ENCODE data around the gene NEUROG3. TPM values are rescaled to one million over a fixed set of nuclear protein-coding genes. Genes with fewer than 3 reads are reported as not detected.

Gene NEUROG3
- total RNA-seq, 2 experiments from 2014 or later, result not detected

DNA sequence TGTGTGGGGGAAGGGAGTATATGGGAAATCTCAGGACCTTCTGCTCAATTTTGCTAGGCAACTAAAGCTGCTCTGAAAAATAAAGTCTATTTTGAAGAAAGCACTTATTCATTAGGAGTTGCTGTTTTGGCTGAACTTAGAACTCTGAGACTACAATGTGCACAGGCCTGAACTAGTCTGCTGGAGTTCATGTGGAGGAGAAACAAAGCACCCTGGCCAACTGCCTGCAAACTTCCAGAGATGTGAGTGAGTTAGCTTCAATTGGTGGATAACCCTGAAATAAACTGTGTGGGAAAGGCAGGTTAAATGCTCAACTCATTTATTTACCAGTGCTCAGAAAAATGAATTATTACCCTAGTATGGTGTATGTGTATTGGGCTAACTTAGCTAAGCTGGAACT lies 39.5 kb upstream of the NEUROG3 start:
- no peaks in the 10 kb centered on the region for H4K20me1 ChIP-seq (ENCODE audit: insufficient read depth, low read length)
- TF ChIP-seq, protein P1, sequence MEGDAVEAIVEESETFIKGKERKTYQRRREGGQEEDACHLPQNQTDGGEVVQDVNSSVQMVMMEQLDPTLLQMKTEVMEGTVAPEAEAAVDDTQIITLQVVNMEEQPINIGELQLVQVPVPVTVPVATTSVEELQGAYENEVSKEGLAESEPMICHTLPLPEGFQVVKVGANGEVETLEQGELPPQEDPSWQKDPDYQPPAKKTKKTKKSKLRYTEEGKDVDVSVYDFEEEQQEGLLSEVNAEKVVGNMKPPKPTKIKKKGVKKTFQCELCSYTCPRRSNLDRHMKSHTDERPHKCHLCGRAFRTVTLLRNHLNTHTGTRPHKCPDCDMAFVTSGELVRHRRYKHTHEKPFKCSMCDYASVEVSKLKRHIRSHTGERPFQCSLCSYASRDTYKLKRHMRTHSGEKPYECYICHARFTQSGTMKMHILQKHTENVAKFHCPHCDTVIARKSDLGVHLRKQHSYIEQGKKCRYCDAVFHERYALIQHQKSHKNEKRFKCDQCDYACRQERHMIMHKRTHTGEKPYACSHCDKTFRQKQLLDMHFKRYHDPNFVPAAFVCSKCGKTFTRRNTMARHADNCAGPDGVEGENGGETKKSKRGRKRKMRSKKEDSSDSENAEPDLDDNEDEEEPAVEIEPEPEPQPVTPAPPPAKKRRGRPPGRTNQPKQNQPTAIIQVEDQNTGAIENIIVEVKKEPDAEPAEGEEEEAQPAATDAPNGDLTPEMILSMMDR (conservative IDR thresholded peaks at IDR 0.05; ENCODE audit: low read length), result no peak
- TF ChIP-seq EZH2phosphoT487 (IDR thresholded peaks at IDR 0.05; ENCODE audit: borderline replicate concordance, low read depth, low read length), result no peak
- H3K4me3 ChIP-seq (ENCODE audit: low read depth, low read length, poor library complexity, severe bottlenecking), result no peak overlapping the region
- peaks cover 11% of the 10 kb centered on the region; the same call in 1 of the 2 replicates for H3K9me3 ChIP-seq (ENCODE audit: low read length)
- BruUV-seq (replicated peaks), result no TSS peak
- no peak overlapping the region for H2AFZ ChIP-seq (ENCODE audit: low read length)
- H3K36me3 ChIP-seq (ENCODE audit: insufficient read depth, low read length), result no peaks in the 10 kb centered on the region
- ChIA-PET CTCF (ENCODE audit: unreplicated experiment) (no interaction called here), POLR2A (interaction anchor here (0.5 to 0.8 kb wide), 2 partner anchors 120 to 258 kb away, joined by 3 to 4 read pairs; no protein-coding TSS in a partner anchor)
- intact Hi-C loops (cut with micrococcal nuclease; ENCODE audit: unreplicated experiment), result no loop called here
- no peak for DNase-seq (ENCODE audit: low spot score)
- no peaks in the 10 kb centered on the region for H3K9me2 ChIP-seq (ENCODE audit: insufficient read depth, low read length)
- no peak overlapping the region for H3K27ac ChIP-seq (ENCODE audit: low read depth, low read length, poor library complexity, severe bottlenecking)
- H3K4me2 ChIP-seq (ENCODE audit: low read length), result no peak overlapping the region
- peaks cover 11% of the 10 kb centered on the region for H3K4me1 ChIP-seq (ENCODE audit: insufficient read depth, low read length, poor library complexity, severe bottlenecking)
- no peaks in the 10 kb centered on the region for H3K79me2 ChIP-seq (ENCODE audit: insufficient read depth, low read depth, low read length)

- no peak overlapping the region for H3K27ac ChIP-seq (ENCODE audit: low read depth, low read length, poor library complexity, severe bottlenecking)
- H3K9me3 ChIP-seq (ENCODE audit: low read length), result peaks cover 6% of the 10 kb centered on the region; the same call in 1 of the 2 replicates
- no peak overlapping the region for H3K4me3 ChIP-seq (ENCODE audit: low read depth, low read length, poor library complexity, severe bottlenecking)
- CTCF ChIA-PET (ENCODE audit: unreplicated experiment), result interaction anchor here (0.6 kb wide), 1 partner anchor 114 kb away, joined by 3 read pairs; no protein-coding TSS in a partner anchor
- no peak for DNase-seq (ENCODE audit: low spot score)
- H4K20me1 ChIP-seq (ENCODE audit: insufficient read depth, low read length), result no peaks in the 10 kb centered on the region
- peaks cover 4% of the 10 kb centered on the region for H3K4me1 ChIP-seq (ENCODE audit: insufficient read depth, low read length, poor library complexity, severe bottlenecking)
- H2AFZ ChIP-seq (ENCODE audit: low read length), result no peak overlapping the region
- TF ChIP-seq, protein P1 (conservative IDR thresholded peaks at IDR 0.05; ENCODE audit: low read length), result no peak
- no peak for TF ChIP-seq EZH2phosphoT487 (IDR thresholded peaks at IDR 0.05; ENCODE audit: borderline replicate concordance, low read depth, low read length)
- POLR2A ChIA-PET, result no interaction called here
- H3K4me2 ChIP-seq (ENCODE audit: low read length), result no peak overlapping the region
- H3K79me2 ChIP-seq (ENCODE audit: insufficient read depth, low read depth, low read length), result no peaks in the 10 kb centered on the region
- no peaks in the 10 kb centered on the region for H3K36me3 ChIP-seq (ENCODE audit: insufficient read depth, low read length)
- no TSS peak for BruUV-seq (replicated peaks)
- intact Hi-C loops (cut with micrococcal nuclease; ENCODE audit: unreplicated experiment), result no loop called here
- no peaks in the 10 kb centered on the region for H3K9me2 ChIP-seq (ENCODE audit: insufficient read depth, low read length)
These were observed 35.9 kb upstream of the NEUROG3 start for GRCh38 chr10:69609077-69609476.

GRCh38 chr10:69600761-69601330 lies 27.6 kb upstream of the NEUROG3 start:
- CTCF ChIA-PET (ENCODE audit: unreplicated experiment), result no interaction called here
- POLR2A ChIA-PET, result interaction anchor here (0.6 kb wide), 1 partner anchor 80 kb away, joined by 3 read pairs; no protein-coding TSS in a partner anchor

More at GRCh38 chr10:69600761-69601330, 27.6 kb upstream of the NEUROG3 start:
- Histone ChIP-seq H4K20me1 (ENCODE audit: insufficient read depth, low read length) (no peaks in the 10 kb centered on the region), H3K4me3 (ENCODE audit: low read depth, low read length, poor library complexity, severe bottlenecking) (no peak overlapping the region), H3K79me2 (ENCODE audit: insufficient read depth, low read depth, low read length) (no peaks in the 10 kb centered on the region), H3K36me3 (ENCODE audit: insufficient read depth, low read length) (no peaks in the 10 kb centered on the region), H3K9me2 (ENCODE audit: insufficient read depth, low read length) (no peaks in the 10 kb centered on the region), H3K9me3 (ENCODE audit: low read length) (no peaks in the 10 kb centered on the region), H3K4me2 (ENCODE audit: low read length) (no peak overlapping the region), H3K27ac (ENCODE audit: low read depth, low read length, poor library complexity, severe bottlenecking) (no peak overlapping the region), H2AFZ (ENCODE audit: low read length) (no peak overlapping the region), H3K4me1 (ENCODE audit: insufficient read depth, low read length, poor library complexity, severe bottlenecking) (no peaks in the 10 kb centered on the region)
- intact Hi-C loops (cut with micrococcal nuclease; ENCODE audit: unreplicated experiment), result no loop called here
- no peak for DNase-seq (ENCODE audit: low spot score)
- BruUV-seq (replicated peaks), result no TSS peak
- TF ChIP-seq, protein P1 (conservative IDR thresholded peaks at IDR 0.05; ENCODE audit: low read length), result no peak
- no peak for TF ChIP-seq EZH2phosphoT487 (IDR thresholded peaks at IDR 0.05; ENCODE audit: borderline replicate concordance, low read depth, low read length)

Measured in OCI-LY7 (cell line).